GM06990 (cell line): Measurements from ENCODE around the gene ENOX2.
"Not testable (repeated sequence)": the region's sequence is repeated elsewhere in the genome, so short reads cannot be mapped to it uniquely, and the experiment has no call there.

Experiments used
- DNase-seq: peaks from one replicate; pipeline ENCODE4 v3.0.0-alpha.2; 2011; ENCODE audit not compliant: insufficient read length; ENCODE audit errors: extremely low read depth
- H3K27me3 ChIP-seq: replicated peaks from 2 replicates; pipeline ENCODE4 v1.6.0; 2011; ENCODE audit warnings: low read length; ENCODE audit not compliant: control insufficient read depth, insufficient read depth
- H3K36me3 ChIP-seq: 2 replicates; pipeline ENCODE4 v1.5.1; 2011; ENCODE audit warnings: low read length; ENCODE audit not compliant: control insufficient read depth, insufficient read depth
- H3K4me3 ChIP-seq: replicated peaks from 2 replicates; pipeline ENCODE4 v1.5.1; 2011; ENCODE audit warnings: low read depth, mild to moderate bottlenecking, control low read depth, low read length
- TF ChIP-seq, protein P1 (sequence below): IDR thresholded peaks from 2 replicates; pipeline ENCODE4 v1.5.1; 2011; ENCODE audit warnings: low read length, control low read depth, mild to moderate bottlenecking, inconsistent platforms; ENCODE audit not compliant: insufficient read depth, poor library complexity, severe bottlenecking

The ENOX2 gene

GRCh38 chrX:130718137-130718536 is 184.9 kb downstream of the ENOX2 start:
- TF ChIP-seq, protein P1, sequence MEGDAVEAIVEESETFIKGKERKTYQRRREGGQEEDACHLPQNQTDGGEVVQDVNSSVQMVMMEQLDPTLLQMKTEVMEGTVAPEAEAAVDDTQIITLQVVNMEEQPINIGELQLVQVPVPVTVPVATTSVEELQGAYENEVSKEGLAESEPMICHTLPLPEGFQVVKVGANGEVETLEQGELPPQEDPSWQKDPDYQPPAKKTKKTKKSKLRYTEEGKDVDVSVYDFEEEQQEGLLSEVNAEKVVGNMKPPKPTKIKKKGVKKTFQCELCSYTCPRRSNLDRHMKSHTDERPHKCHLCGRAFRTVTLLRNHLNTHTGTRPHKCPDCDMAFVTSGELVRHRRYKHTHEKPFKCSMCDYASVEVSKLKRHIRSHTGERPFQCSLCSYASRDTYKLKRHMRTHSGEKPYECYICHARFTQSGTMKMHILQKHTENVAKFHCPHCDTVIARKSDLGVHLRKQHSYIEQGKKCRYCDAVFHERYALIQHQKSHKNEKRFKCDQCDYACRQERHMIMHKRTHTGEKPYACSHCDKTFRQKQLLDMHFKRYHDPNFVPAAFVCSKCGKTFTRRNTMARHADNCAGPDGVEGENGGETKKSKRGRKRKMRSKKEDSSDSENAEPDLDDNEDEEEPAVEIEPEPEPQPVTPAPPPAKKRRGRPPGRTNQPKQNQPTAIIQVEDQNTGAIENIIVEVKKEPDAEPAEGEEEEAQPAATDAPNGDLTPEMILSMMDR = no peak
- H3K27me3 ChIP-seq = no peaks in the 10 kb centered on the region

GRCh38 chrX:130716781-130717413 is 186.1 kb downstream of the ENOX2 start:
- no peak for DNase-seq
- H3K36me3 ChIP-seq = no peaks in the 10 kb centered on the region
- TF ChIP-seq, protein P1 = no peak
- no peaks in the 10 kb centered on the region for H3K27me3 ChIP-seq
- no peak overlapping the region for H3K4me3 ChIP-seq

More at GRCh38 chrX:130718137-130718536, 184.9 kb downstream of the ENOX2 start:
- DNase-seq = no peak
- Histone ChIP-seq H3K36me3 (no peaks in the 10 kb centered on the region), H3K4me3 (no peak overlapping the region)

DNA sequence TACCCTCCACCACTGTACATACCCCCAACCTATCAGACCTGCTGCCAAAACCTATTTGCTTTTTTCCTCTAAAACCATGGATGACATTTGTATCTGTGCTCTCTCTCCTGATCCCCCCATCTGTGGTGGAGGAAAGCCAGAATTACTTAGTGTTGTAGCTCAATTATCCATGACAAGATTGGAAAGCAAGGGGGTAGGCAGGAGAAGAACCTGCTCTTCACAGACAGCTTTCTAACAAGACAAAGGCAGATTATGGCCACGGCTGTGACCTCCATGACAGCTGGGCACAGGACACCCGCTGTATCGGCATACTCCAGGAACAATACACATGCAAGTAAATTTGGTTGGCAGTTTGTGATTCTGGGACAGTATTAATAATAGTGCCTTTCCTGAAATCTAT is 186.7 kb downstream of the ENOX2 start:
- no peak overlapping the region for H3K4me3 ChIP-seq
- no peak for DNase-seq
- no peaks in the 10 kb centered on the region for H3K27me3 ChIP-seq
- TF ChIP-seq, protein P1 = no peak
- no peaks in the 10 kb centered on the region for H3K36me3 ChIP-seq

DNA sequence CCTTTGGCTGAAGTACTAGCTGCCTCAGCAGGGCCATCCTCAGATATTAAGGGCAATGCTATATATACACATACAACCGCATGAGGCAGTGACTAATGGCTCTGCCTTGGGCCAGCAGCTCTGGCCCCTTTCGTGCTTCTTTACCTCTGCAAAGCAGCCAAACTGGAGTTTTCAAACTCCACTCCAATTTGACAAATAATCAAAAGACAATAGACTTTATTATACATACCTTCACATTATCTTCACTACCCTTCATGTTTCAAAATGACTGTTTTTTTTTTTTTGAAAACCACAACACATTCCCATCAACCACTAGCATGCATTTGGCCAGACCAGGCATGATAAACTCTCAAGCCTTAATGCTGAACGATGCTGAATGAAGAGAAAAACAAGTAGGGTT is 187.7 kb downstream of the ENOX2 start:
- H3K4me3 ChIP-seq = no peak overlapping the region
- DNase-seq = no peak

GRCh38 chrX:130714665-130715064 is 188.3 kb downstream of the ENOX2 start:
- H3K36me3 ChIP-seq = no peaks in the 10 kb centered on the region
- H3K4me3 ChIP-seq = no peak overlapping the region
- H3K27me3 ChIP-seq = no peaks in the 10 kb centered on the region
- TF ChIP-seq, protein P1 = no peak
- DNase-seq = no peak

More for the DNA sequence above, 187.7 kb downstream of the ENOX2 start:
- no peaks in the 10 kb centered on the region for H3K27me3 ChIP-seq
- no peaks in the 10 kb centered on the region for H3K36me3 ChIP-seq
- TF ChIP-seq, protein P1 = no peak

DNA sequence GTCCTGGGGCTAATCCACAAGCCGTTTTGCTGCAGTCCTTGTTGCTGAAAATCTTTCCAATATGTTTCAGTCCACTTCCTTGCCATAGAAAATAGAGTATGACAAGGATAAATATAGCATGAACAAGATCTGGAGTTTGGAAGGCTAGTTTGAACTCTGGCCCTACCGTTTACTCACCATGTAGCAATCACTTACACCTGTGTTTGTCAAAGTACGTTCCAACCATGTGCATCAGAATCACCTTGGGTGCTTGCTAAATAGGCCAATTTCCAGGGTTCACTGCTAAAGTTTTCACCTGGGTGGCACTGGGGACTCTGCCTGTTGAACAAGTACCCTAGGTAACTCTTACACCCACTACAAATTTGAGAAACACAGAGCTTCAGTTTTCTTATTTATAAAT is 188.9 kb downstream of the ENOX2 start:
- no peak for DNase-seq
- Histone ChIP-seq H3K4me3 (no peak overlapping the region), H3K36me3 (no peaks in the 10 kb centered on the region), H3K27me3 (no peaks in the 10 kb centered on the region)
- TF ChIP-seq, protein P1 = no peak

GRCh38 chrX:130709178-130709577 is 193.8 kb downstream of the ENOX2 start:
- DNase-seq, H3K36me3 ChIP-seq, H3K27me3 ChIP-seq, H3K4me3 ChIP-seq: not testable (repeated sequence)
